ENCODE measurements around the gene WHRN.

DNA sequence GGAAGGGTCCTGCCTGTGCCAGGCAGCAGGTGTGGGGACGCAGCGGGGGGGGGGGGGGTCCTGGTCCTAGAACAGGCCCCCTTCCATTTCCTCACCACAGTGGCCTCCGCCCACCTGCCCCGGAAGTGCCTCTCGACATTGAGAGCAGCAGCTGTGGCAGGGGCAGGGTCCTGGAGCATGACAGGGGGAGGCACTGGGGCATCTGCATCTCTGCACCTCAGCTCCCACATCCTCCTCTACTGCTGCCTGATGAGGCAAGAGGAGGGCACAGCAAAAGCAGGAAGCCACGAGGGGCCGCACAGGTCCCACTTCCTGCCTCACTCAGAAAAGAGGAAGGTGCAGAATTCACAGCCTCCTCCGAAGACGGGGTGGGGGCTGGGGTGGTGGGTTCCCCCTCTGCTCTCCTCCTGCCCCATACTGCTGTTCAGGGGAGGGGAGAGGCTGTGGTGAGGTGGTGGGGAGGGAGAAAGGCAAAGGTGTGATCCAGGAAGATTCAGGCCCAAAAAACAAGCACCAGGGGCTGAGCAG lies 132.3 kb downstream of the WHRN start:
- TF ChIP-seq, protein P1, sequence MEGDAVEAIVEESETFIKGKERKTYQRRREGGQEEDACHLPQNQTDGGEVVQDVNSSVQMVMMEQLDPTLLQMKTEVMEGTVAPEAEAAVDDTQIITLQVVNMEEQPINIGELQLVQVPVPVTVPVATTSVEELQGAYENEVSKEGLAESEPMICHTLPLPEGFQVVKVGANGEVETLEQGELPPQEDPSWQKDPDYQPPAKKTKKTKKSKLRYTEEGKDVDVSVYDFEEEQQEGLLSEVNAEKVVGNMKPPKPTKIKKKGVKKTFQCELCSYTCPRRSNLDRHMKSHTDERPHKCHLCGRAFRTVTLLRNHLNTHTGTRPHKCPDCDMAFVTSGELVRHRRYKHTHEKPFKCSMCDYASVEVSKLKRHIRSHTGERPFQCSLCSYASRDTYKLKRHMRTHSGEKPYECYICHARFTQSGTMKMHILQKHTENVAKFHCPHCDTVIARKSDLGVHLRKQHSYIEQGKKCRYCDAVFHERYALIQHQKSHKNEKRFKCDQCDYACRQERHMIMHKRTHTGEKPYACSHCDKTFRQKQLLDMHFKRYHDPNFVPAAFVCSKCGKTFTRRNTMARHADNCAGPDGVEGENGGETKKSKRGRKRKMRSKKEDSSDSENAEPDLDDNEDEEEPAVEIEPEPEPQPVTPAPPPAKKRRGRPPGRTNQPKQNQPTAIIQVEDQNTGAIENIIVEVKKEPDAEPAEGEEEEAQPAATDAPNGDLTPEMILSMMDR (optimal IDR thresholded peaks at IDR 0.05 in 1 of 3, IDR thresholded peaks at IDR 0.05 in 1 of 3, conservative IDR thresholded peaks at IDR 0.05 in 1 of 3; ENCODE audit: extremely low read depth in 1 of 3, insufficient read depth in 2 of 3, low read length in 3 of 3), result no peak
- no peak for TF ChIP-seq EZH2 (IDR thresholded peaks at IDR 0.05; ENCODE audit: low read length)

Data from keratinocyte (primary cell).